Left cardiac atrium (tissue), 4 donors: ENCODE data around the gene KCNJ5. TPM values are rescaled to one million over a fixed set of nuclear protein-coding genes. Genes with fewer than 3 reads are reported as not detected.

Experiments used
- ATAC-seq, 2 donors: fragments of 200-7000 bp; cut with Tn5 transposase; one replicate each; pipeline ENCODE4 v1.9.1; 2020; ENCODE audit warnings: mild to moderate bottlenecking in 2 of 2, moderate library complexity in 2 of 2
- DNase-seq: peaks from one replicate; pipeline ENCODE4 v3.0.0-alpha.2; 2020
- intact Hi-C, 2 donors: fragments of 100-400 bp; cut with DNase I; formaldehyde crosslinking; loops; one replicate each; pipeline versions ENCODE4 v1.14.1 to v1.15.1; 2022 to 2023
- long read RNA-seq: library from polyadenylated mRNA; unstranded; transcript quantifications from one replicate; pipeline ENCODE4 v2.0.0, GENCODE V29; 2021
- total RNA-seq, 2 donors: library from RNA; stranded (reverse); fragmentation: NEBNext Ultra II Directional; extraction: Animal tissue kit (Norgen Biotek cat#: 25700); gene quantifications; one replicate each; pipeline ENCODE4 v1.2.1, GENCODE V29; 2021
- donor health status: DM: no; HTN: yes; CAD: no.
- donor health status: DM: no; HTN: yes; CAD: no; lungs with severe emphysema.
- donor health status: DM: yes; HTN: yes; CAD: no.
- donor health status: Dilated cardiomyopathy.

The KCNJ5 gene
- total RNA-seq: 10 to 100 TPM in 1 of 2 donors, 1 to 10 TPM in 1; 6.1 to 15.6 TPM
- long read RNA-seq, full-length matches to known transcripts: 8 of 9 reads
- long read RNA-seq, partial matches to known transcripts: 0 of 9 reads
- long read RNA-seq, other reads (novel, unspliced or antisense): 1 of 9 reads

DNA sequence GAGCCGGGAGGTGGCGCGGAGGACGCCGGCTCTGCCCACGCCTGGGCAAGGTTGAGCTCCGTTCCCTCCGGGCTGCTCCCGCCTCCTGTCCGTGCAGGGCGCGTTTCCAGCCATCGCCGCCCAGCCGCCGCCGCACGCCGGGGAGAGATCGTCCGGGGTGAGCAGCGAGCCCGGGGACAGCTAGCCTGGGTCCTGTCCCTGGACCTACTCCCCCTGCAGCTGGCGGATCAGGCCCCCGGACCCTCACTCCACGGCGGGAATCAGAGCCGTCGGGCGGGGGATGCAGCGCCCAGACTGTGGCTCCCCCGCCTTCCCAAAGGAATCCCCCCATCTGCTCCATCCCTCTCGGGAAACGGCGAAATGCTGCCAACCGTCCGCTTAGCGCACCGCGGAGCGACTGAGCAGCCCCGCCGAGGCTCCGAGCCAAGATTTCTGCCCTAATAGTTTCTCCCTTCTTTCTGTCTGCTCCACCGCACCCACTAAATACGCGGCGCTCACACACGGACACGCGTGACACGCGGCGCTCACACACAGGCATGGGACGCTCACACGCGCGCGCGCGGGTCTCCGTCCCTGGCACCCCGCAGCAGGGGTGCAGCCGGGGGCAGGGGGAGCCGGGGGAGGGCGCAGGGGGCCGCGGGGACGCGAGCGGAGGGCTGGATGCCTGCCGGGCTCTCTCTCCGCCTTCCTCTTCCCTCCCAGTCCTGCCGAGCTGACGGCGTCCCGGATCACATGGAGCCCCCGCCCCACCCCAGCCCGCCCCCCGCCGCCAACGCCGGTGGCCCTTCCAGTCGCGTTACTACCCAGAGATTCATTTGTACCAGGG, at the start of gene KCNJ5:
KCNJ5 (plus strand) TSS at position 814 of the 826 bp plus-strand sequence. CDS start 19,918 bp downstream, outside the sequence.
- intact Hi-C loops: no loop called here
- peak; percentile 65 to 77 for ATAC-seq
- peak; percentile 52 for DNase-seq

DNA sequence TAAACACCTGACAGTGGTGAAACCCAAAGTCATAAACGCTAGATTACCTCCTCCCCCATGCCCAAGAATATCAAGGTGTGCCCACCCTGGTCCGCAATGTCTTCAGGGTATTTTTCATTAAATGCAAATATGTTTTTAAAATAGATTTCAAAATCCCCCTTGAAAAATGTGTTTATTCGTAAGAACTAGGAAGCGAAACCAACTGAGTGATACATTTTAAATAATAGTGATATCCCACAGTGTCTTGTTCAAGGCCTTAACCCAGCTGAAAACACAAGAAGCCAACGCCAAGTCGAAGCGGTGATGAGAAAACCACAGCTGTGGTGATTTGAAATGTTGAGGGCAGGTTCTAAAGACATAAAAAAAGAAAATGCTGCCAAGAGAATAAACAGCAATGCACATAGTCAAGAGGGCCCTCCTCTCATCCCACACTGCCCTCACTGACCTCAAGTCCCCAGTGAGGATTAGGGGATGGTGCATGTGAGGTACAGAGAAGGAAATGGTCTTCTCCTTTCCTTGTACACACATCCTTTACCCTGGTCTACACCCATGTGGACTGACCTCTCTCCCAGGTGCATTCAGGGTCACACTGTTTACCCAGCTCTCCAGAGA, 49.6 kb upstream of the KCNJ5 start:
- no peak for DNase-seq
- intact Hi-C loops: no loop called here
- no peak for ATAC-seq

DNA sequence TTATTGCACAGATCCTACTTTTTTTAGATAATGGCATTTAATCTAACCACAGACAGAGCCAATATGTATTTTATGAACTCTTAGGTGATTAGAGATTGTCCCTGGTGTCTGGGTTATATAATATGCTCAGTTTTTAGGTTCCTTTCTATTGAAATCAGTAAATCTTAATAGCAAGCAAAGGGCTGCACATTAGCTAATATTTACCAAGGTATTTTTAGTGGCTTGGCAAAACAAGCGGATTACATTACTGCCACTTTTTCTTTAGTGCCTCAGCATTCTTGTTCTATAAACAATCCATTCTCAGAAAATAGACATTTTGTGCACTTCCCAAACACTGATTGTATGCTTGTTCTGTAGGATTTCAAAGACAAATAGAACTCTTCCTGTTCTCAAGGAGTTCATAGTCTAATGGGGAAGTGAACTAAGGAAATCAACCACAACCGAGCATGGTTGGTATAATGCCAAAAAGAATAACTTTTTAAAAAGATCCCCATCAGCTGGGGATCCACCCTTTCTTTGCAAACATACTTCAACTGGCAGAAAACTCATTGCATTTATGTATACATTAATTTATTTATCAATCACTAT, 47.9 kb upstream of the KCNJ5 start:
- intact Hi-C loops: no loop called here
- no peak for DNase-seq
- no peak for ATAC-seq

DNA sequence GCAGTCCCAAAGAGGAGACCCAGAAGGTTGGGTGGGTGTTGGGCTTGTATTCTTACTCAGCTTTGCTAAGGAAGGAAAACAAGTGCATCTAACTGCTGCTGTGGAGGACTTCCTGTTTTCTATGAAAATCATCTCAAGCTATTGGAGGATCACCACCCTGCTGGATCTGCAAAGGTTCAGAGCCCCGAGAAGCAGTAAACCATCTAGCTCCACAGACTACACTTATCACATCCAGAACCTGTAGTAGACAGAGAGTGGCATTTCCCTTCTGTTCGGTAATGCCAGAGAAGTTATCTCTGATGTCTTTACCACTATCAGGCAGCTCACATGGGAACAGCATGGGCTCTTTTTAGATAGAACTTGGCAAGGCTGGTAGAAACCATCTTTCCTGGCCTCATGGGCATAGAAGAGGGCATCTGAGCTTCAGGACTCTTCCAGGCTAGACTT, 45.8 kb upstream of the KCNJ5 start:
- no peak for DNase-seq
- intact Hi-C loops: no loop called here
- peak in 1 of 2 donors; percentile 28 for ATAC-seq

DNA sequence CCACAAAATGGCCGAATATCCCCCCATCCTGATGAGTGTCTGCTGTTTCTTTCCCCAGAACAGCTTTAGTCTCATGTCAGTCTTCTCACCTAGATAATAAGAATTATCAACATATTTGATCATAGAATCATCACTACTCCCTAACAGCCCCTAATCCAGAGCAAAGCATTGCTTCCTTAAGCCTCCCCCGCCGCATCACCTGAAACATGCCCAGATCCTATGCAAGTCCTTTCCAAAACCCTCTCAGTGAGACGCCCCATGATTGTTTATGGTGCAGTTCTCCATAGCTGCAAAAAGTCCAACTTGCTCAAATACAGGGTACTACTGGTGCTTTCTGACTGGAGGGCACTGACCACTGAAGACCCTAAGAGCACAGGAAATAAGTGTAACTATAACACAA, 44.2 kb upstream of the KCNJ5 start:
- ATAC-seq (no peak), DNase-seq (no peak)
- intact Hi-C loops: no loop called here

DNA sequence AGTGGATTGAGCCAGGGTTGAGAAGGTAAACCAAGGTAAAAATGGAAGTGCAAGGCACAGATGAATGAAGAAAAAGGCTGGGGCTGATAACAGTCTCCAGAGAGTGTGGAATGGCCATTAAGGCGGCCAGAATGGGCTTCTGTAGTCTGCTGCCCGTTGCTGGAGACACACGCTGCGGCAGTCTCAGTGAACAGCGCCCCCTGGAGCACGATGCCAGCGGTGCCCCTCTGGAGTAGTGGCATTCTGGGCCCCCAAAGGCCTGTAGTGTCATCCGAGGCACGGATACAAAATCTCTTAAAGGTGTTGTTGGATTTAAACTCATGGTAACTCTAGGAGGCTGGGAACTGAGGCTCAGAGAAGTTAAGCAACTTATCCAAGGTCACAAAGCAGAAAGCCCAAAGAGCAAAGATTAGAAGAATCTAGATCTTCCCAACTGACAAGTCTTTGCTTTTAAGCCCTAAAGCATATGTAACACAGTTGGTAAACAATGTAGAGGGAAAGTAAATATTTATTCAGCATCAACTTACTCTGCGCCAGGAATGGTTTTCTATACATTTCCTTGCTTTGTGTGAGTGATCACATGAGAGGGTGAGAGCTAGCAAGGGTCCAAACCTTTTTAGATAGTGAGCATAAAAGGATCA, 42.2 kb upstream of the KCNJ5 start:
- intact Hi-C loops: no loop called here
- ATAC-seq (peak in 1 of 2 donors; percentile 49), DNase-seq (peak; percentile 70)

DNA sequence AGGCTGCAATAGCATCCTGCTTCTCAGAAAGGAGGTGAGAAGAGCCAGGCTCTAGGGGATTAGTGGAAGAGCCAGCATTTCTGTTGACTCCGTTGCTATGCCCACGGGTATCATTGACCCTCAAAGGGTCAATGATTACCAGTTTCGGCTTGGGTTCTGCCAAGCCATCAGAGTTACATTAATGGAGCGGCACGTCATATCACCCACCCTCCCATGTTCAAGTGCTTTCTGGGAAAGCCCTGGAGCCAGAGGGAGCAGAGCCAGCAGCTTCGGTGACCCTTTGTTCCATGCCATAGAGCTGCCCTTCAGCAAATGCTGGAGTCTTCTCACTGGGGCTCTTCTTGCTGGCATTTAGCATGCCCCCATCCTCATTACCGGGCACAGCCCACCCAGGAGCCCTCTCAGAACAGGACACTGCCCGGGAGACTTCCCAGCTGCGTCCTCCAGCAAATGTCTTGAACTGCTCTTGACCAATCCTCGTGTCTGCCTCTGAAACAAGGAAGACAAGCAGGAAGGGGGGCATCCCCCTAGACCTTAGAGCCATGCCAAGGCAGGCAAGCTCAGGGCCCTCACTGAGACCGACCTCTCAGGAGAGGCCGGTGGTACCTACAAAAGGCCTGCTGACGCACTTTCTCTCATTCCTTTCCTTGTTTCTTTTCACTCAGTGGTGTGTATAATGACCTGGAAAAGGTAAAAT, 38.7 kb upstream of the KCNJ5 start:
- ATAC-seq: peak; percentile 62 to 73
- peak; percentile 63 for DNase-seq
- intact Hi-C loops: loop anchor here in 1 of 2 donors (10.0 kb wide), 2 partner anchors 688 to 818 kb away; no protein-coding TSS in a partner anchor

DNA sequence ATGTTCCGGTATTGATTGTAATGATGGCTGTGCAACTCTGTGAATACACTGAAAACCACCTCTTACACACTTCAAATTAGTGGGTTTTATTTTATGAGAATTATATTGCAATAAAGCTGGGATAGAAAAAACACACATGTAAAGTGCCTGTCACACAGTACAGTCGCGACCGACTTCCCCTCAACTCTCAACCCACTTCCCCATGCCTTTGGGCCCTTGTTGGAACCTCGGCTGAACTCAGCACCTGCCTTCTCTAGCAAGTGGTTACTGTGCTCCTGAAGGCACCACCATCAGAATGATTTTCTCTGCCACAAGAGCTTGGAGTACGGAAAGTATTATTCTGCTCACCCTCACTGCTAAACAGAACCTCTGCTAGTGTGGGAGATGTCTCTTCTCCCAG, 37.6 kb upstream of the KCNJ5 start:
- ATAC-seq: no peak
- intact Hi-C loops: loop anchor here in 1 of 2 donors (10.0 kb wide), 2 partner anchors 689 to 819 kb away; no protein-coding TSS in a partner anchor

DNA sequence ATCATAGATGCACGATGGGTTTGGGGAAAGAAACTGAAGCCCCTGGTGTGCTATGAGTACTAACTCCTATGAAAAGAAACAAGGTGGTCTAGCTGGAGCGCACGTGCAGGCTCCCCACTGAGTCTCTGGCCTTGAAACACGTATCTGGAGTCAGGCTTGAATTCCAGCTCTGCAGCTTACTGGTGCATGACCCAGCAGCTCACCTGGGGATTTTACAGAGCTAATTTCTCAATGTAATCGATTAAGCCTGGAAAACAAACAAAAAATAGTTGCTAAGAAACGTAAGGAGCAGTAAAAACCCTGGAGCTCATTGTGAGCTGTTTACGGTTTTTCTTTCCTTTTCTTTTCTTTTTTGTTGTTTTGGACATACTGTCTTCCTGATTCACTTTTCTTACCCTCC, 36.3 kb upstream of the KCNJ5 start:
- intact Hi-C loops: loop anchor here in 1 of 2 donors (10.0 kb wide), 2 partner anchors 690 to 820 kb away; no protein-coding TSS in a partner anchor
- ATAC-seq: no peak

More for the DNA sequence above, 37.6 kb upstream of the KCNJ5 start:
- no peak for DNase-seq

DNA sequence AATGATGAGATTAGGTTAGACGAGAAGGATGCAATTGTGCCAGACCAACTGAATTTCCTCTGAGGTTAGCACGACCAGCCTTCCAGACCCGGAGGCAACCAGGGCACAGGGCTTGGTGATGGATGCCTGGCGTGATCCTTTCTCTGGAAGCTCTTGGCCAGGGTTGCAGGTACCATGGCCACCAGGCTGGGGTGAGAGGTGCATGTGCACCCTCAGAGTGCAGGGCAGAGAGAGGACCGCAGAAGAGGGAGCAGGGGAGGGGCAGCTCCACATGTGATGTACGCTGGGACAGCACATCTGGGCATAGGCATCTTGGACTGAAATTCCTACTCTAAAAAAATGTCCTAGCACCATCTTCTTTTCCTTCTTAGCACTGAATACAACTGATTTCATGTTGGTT, 34.9 kb upstream of the KCNJ5 start:
- intact Hi-C loops: loop anchor here in 1 of 2 donors (10.0 kb wide), 2 partner anchors 691 to 821 kb away; no protein-coding TSS in a partner anchor
- no peak for ATAC-seq

More for the DNA sequence above, 36.3 kb upstream of the KCNJ5 start:
- DNase-seq: no peak

DNA sequence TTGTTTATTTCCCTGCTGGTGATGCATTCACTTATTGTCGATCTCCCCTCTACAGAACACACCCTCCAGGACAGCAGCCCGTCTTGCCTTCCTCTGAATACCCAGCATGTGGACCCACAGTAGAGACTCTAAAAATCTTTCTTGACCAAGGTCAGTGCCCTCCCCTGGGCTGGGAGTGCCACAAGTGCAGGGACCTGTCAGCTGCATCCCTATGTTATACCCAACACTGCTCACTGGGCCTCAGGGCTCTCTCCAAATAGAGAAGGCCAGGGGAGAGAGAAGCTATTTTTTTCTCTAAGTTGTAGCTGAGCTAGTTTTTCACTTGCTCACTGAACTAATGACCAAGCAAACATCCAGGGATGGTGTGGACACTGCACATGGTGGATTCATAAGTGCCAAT, 33.8 kb upstream of the KCNJ5 start:
- intact Hi-C loops: loop anchor here in 1 of 2 donors (10.0 kb wide), 2 partner anchors 693 to 823 kb away; no protein-coding TSS in a partner anchor
- no peak for DNase-seq

More for the DNA sequence above, 34.9 kb upstream of the KCNJ5 start:
- no peak for DNase-seq

DNA sequence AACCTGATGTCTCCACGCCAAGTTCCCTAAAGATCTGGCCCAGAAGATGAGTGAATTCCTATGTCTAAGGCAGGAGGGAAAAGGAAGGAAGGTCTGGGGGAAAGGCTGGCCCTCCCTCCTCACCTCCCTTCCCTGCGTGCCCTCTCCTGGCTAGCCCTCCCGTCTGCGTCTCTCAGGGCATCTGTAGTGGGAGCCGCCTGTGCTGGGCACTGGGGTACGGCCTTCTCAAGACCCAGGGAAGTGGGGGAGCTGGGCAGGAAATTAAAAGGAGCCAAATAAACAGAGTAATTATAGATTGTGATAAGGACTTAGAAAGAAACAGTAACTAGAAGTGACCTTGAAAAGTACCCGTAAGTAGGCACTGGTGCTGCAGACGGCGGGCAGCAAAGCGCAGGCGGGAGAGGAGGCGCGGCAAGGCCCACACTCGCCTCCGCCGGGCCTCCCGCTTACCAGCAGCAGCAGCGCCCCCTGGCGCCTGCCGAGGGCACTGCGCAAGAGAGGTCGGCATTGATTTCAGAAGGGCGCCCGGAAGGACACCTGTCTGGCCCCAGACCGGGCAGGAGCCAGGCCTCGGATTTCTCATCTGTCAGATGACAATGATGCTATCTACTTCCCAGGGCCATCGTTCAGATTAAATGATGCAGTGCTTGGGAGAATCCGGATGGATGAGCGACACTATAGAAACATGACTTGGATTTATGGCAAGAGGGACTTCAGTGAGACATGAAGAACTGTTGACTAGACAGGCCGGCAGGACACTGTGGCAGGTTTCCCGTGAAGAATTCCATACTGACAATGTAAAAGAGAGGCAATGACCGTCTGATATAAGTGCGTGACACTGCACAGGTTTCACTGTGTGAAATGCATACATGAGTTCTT, 31.4 kb upstream of the KCNJ5 start:
- ATAC-seq: peak; percentile 81 to 87
- peak; percentile 78 for DNase-seq
- intact Hi-C loops: loop anchor here in 1 of 2 donors (10.0 kb wide), 2 partner anchors 695 to 825 kb away; no protein-coding TSS in a partner anchor

More for the DNA sequence above, 33.8 kb upstream of the KCNJ5 start:
- no peak for ATAC-seq

DNA sequence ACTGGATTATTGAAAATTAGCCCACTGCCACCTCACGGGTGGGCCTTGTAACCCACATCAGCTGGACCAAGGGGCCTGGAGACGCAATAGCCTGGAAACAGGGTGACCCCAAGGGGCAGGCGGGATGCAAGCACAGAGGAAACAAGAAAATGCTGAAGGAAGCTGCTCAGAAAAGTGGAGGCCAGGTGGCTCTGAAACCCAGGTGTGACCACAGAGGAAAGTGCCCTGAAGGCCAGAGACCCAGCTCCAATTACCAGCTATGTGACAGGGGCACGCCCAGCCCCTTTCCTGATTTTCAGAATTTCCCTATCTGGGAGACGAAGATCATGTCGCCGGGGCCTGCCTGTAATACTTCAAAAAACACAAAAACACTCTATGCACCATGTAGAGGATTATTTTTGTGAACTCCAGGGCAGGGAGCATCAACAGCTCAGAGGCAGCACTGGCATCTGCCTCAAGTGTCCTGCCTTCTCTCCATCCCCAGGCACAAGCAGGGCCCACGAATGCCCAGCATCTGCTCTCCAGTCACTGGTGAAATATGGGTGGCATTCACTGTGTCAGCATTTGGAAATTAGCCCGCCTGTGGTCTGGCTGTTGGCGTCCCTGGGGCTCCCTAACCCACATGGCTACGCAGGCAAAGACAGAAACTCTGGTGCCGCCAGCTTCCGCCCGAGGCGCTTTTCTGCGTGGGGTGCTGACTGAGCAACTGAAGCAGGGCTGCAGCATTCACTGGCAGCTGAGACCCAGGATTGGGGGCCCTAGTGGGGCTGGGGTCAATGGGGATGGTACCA, 30.4 kb upstream of the KCNJ5 start:
- intact Hi-C loops: no loop called here
- no peak for ATAC-seq
- DNase-seq: no peak

DNA sequence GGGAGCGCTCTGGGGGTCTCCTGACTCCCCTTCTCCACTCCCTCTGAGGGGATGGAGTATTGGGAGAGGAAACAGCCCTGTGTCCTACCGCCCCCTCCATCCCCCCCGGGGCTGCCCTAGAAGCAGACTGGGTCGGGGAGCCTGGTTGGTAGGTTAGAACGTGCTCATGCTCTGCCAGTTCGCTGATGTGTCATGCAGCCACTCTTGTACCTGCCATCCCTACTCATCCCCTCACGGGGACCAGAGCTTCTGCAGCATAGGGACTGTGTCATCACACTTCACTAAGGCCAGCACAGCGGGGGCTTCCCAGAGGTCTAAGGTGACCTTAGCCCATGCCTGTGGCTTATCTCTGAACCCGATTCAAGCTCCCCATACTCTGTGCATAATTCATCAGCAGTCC, 28.8 kb upstream of the KCNJ5 start:
- DNase-seq (no peak), ATAC-seq (no peak)
- intact Hi-C loops: no loop called here

DNA sequence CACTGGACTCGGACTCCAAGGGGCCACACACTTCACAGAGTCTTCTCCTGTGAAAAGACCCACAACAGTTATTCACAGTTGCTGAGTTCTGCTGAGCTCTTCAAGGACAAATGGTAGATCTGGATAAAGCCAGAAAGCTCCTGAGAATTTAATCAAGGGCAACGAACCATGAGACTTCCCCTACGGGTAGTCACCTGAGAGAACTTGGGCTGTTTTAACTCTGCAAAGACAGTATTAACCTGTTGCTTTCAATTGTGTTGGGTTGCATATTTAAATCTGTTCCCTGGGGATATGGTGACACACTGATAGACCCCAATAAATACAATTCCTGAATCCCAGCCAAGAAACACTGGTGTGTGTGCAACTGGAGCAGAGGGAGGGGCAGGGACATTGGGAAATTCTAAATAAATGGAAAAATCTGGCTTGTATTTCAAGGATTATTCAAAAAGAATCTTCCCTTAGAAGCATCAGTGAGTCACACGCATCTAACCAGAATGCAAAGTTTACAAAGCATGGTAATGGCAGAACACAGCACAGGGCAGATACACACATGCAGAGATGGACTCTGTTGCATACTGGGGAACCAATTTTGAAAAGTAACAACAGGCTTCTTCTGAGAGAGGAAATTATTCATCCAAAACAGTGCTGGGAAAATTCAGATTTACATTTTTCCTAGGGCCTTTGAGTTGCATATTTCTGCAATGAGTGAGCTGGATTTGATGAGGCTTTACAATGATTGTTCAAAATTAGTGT, 28.1 kb upstream of the KCNJ5 start:
- DNase-seq: no peak
- intact Hi-C loops: no loop called here
- ATAC-seq: no peak

DNA sequence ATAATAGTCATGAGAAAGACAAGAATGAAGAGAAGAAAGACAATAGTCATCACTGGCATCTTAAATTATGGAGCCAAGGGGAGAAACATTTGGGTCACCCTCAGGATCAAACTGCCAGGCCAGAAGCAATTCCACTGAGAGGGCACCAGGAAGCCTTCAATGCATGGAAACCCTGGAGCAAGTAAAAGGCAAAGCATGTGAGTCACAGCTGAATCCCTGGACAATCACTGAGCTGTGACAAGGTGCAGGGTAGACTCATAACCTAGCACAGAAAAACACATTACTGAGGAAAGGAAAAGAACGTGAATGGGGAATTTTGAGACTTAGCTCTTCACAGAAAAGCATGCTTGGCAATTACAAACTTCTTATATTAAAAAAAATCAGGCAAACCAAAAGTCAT, 25.7 kb upstream of the KCNJ5 start:
- DNase-seq (no peak), ATAC-seq (no peak)
- intact Hi-C loops: no loop called here
